SK-N-SH (cell line): Measurements from ENCODE around the gene ARHGAP8. TPM values are rescaled to one million over a fixed set of nuclear protein-coding genes. Genes with fewer than 3 reads are reported as not detected.

ENCODE experiments used
- CTCF ChIA-PET: fragments of 300-600, 350-600 bp; formaldehyde crosslinking; extraction: SDS; loops from one replicate; lab custom pipeline; 2021; lab: Yijun Ruan, JAX
- POLR2A ChIA-PET: fragments of 350-600 bp; sonication (Branson Sonifier 250); formaldehyde crosslinking; extraction: SDS; loops from one replicate; lab custom pipeline; 2020; ENCODE audit warnings: antibody characterized with exemption, inconsistent platforms; lab: Yijun Ruan, JAX
- DNase-seq: peaks from one replicate; pipeline ENCODE4 v3.0.0; 2012
- H2AFZ ChIP-seq: fragments of 200-600 bp; sonication (generic); 2 replicates; pipeline ENCODE4 v1.8.1; 2016; ENCODE audit warnings: antibody characterized with exemption, mild to moderate bottlenecking, low read depth
- H3F3A ChIP-seq: fragments of 200-600 bp; sonication (generic); replicated peaks from 2 replicates; pipeline ENCODE3; 2016; ENCODE audit warnings: antibody characterized with exemption, mild to moderate bottlenecking; ENCODE audit not compliant: insufficient read depth
- H3K27ac ChIP-seq, 2 experiments: fragments of 200-500 bp in 1 of 2; fragments of 200-600 bp in 1 of 2; sonication (Bioruptor generic) in 1 of 2; sonication (generic), shearing (Covaris generic) in 1 of 2; 2 replicates each; pipeline versions ENCODE4 v1.5.1 to v1.6.1; 2014 to 2016; ENCODE audit warnings: low read depth in 2 of 2, inconsistent platforms in 1 of 2, low read length in 1 of 2, mild to moderate bottlenecking in 1 of 2, mixed read lengths in 1 of 2
- H3K27me3 ChIP-seq: fragments of 200-600 bp; sonication (generic), shearing (Covaris generic); 2 replicates; pipeline ENCODE4 v1.6.1; 2016; ENCODE audit warnings: mixed run types; ENCODE audit not compliant: insufficient read depth
- H3K36me3 ChIP-seq, 2 experiments: fragments of 200-500 bp in 1 of 2; fragments of 200-600 bp in 1 of 2; sonication (Bioruptor generic) in 1 of 2; sonication (generic) in 1 of 2; replicated peaks in 1 of 2; 2 replicates each; pipeline versions ENCODE3 to v1.5.1; 2014 to 2016; ENCODE audit warnings: low read length in 1 of 2, mild to moderate bottlenecking in 1 of 2; ENCODE audit not compliant: insufficient read depth in 2 of 2, control insufficient read depth in 1 of 2
- H3K4me1 ChIP-seq, 2 experiments: fragments of 200-500 bp in 1 of 2; fragments of 200-600 bp in 1 of 2; sonication (Bioruptor generic) in 1 of 2; sonication (generic), shearing (Covaris generic) in 1 of 2; 2 replicates each; pipeline versions ENCODE4 v1.5.1 to v1.6.1; 2014 to 2016; ENCODE audit warnings: low read depth in 1 of 2, low read length in 1 of 2, mixed run types in 1 of 2; ENCODE audit not compliant: insufficient read depth in 2 of 2, control insufficient read depth in 1 of 2
- H3K4me2 ChIP-seq: fragments of 200-600 bp; sonication (generic), shearing (Covaris generic); 2 replicates; pipeline ENCODE4 v1.6.1; 2017; ENCODE audit warnings: mixed run types
- H3K4me3 ChIP-seq, 2 experiments: fragments of 200-500 bp in 1 of 2; fragments of 200-600 bp in 1 of 2; sonication (Bioruptor generic) in 1 of 2; sonication (generic), shearing (Covaris generic) in 1 of 2; 2 replicates each; pipeline versions ENCODE4 v1.5.1 to v1.8.1; 2014 to 2016; ENCODE audit warnings: low read depth in 2 of 2, inconsistent platforms in 1 of 2, low read length in 1 of 2, mild to moderate bottlenecking in 1 of 2, mixed read lengths in 1 of 2, moderate library complexity in 1 of 2
- H3K79me2 ChIP-seq: fragments of 200-600 bp; sonication (generic); 2 replicates; pipeline ENCODE4 v1.8.1; 2017; ENCODE audit warnings: mild to moderate bottlenecking; ENCODE audit not compliant: insufficient read depth
- H3K9ac ChIP-seq: fragments of 200-600 bp; sonication (generic); 2 replicates; pipeline ENCODE4 v1.6.1; 2017; ENCODE audit warnings: mixed run types
- H3K9me2 ChIP-seq: fragments of 200-600 bp; sonication (generic); 2 replicates; pipeline ENCODE4 v1.6.1; 2017; ENCODE audit warnings: mixed run types
- H3K9me3 ChIP-seq: fragments of 200-600 bp; sonication (generic); 2 replicates; pipeline ENCODE4 v1.6.1; 2017; ENCODE audit warnings: mixed run types, mild to moderate bottlenecking, moderate library complexity
- H4K20me1 ChIP-seq: fragments of 200-600 bp; sonication (generic); 2 replicates; pipeline ENCODE4 v1.6.1; 2017; ENCODE audit warnings: mild to moderate bottlenecking, mixed run types; ENCODE audit not compliant: insufficient read depth
- ELF1 ChIP-seq: IDR thresholded peaks from 2 replicates; pipeline ENCODE4 v1.4.0; 2012
- FOSL2 ChIP-seq: IDR thresholded peaks from 2 replicates; pipeline ENCODE4 v1.4.0; 2012; ENCODE audit warnings: low read depth, mild to moderate bottlenecking, moderate library complexity, borderline replicate concordance
- FOXM1 ChIP-seq: IDR thresholded peaks from 2 replicates; pipeline ENCODE4 v1.4.0; 2012; ENCODE audit warnings: low read depth, mild to moderate bottlenecking
- GABPA ChIP-seq: IDR thresholded peaks from 2 replicates; pipeline ENCODE4 v1.4.0; 2012; ENCODE audit warnings: low read depth, mild to moderate bottlenecking
- NFIC ChIP-seq: IDR thresholded peaks from 2 replicates; pipeline ENCODE4 v1.4.0; 2012; ENCODE audit warnings: borderline replicate concordance
- NRF1 ChIP-seq: IDR thresholded peaks from 2 replicates; pipeline ENCODE4 v1.6.1; 2012; ENCODE audit warnings: low read depth, mild to moderate bottlenecking, low read length
- POLR2AphosphoS5 ChIP-seq: IDR thresholded peaks from 2 replicates; pipeline ENCODE4 v1.6.1; 2012; ENCODE audit warnings: low read depth, low read length
- RAD21 ChIP-seq: IDR thresholded peaks from 2 replicates; pipeline ENCODE4 v1.6.1; 2012; ENCODE audit warnings: mild to moderate bottlenecking, low read length
- RCOR1 ChIP-seq: fragments of 150-350 bp; IDR thresholded peaks from 2 replicates; pipeline ENCODE4 v1.6.1; 2017; ENCODE audit warnings: antibody characterized with exemption, low read length
- SIN3A ChIP-seq: IDR thresholded peaks from 2 replicates; pipeline ENCODE4 v1.6.1; 2012; ENCODE audit warnings: low read depth, mild to moderate bottlenecking, low read length, moderate library complexity, borderline replicate concordance
- SMC3 ChIP-seq: IDR thresholded peaks from 2 replicates; pipeline ENCODE4 v1.6.1; 2012; ENCODE audit warnings: low read depth, low read length, improper control_type of control experiment
- WGBS: methylation state at CpG from one replicate; pipeline ENCODE4 v1.1.6; 2017; ENCODE audit warnings: low lambda C conversion rate; 5-methylcytosine and 5-hydroxymethylcytosine counted together
- polyA plus RNA-seq, 3 experiments: library from polyadenylated mRNA; depleted of rRNA; stranded (reverse); fragments of >200 nt; gene quantifications; 2 replicates each; pipeline ENCODE4 v1.2.3, GENCODE V29; 2012
- TF ChIP-seq, protein P1 (sequence below): IDR thresholded peaks from 2 replicates; pipeline ENCODE4 v1.4.0; 2012; ENCODE audit warnings: low read depth
- TF ChIP-seq, protein P2 (sequence below): fragments of 150-350 bp; IDR thresholded peaks from 2 replicates; pipeline ENCODE4 v1.6.1; 2017; ENCODE audit warnings: antibody characterized with exemption, low read length, low read depth, borderline replicate concordance
- TF ChIP-seq, protein P3 (sequence below): fragments of 200-600 bp; sonication (generic); IDR thresholded peaks from 2 replicates; pipeline ENCODE4 v1.6.1; 2017; ENCODE audit warnings: antibody characterized with exemption, mild to moderate bottlenecking, moderate library complexity

The ARHGAP8 gene
- polyA plus RNA-seq, 1 of the 3 experiments (the other 2 are of a cell fraction) = 0.08 TPM

DNA sequence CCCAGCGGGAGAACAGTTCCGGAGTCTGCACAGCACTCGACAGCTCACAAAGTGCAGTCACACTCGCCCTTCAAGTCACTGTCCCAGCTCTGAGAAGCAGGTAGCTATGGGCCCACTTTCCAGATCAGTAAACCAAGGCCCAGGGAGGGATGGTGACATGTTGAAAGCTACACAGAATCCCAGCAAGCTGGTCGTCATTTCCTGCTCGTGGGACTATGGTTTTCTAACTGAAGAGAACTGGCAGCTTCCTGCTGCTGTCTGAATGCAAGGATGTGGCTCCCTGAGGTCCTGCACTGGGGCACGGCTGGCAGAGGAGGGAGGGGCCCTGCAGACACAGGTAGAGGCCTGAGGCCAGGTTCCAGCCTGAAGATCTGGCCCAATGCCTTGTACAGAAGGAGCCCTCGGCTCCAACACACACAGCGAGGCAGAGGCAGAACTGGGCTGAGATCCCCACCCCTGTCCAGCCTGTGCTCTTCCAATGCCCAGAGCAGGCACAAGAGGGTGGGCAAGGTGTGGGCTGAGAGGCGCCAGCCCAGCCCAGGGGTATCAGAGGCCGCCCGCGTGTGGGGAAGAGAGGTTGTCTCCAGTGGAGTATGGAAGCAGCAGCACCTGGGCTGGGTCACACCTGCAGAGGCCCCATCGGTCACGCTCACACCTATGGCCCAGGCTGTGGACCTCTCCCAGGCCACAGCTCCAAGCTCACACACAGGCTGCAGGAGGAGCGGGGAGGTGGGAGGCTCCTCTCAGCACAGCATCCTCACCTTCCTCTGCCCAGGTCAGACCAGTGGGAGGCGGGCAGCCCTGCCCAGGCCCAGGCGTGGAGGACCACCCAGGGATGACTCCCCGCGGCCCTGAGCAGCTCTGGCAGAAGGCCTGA lies 138.3 kb downstream of the ARHGAP8 start:
- H3K9ac ChIP-seq = no peak overlapping the region
- TF ChIP-seq FOXM1 (no peak), GABPA (no peak)
- TF ChIP-seq, all 33 proteins: peak for 0
- Histone ChIP-seq H3K4me2 (no peak overlapping the region), H3K4me3 (no peak overlapping the region), H3K9me2 (no peaks in the 10 kb centered on the region), H3K27ac (no peak overlapping the region), H3K9me3 (no peaks in the 10 kb centered on the region), H3K36me3 (no peaks in the 10 kb centered on the region), H3K4me1 (peaks cover 0 to 3% of the 10 kb centered on the region in 2 experiments; a peak in 1 of 4 replicates), H2AFZ (no peak overlapping the region), H3F3A (no peaks in the 10 kb centered on the region), H4K20me1 (no peaks in the 10 kb centered on the region), H3K27me3 (no peaks in the 10 kb centered on the region), H3K79me2 (no peaks in the 10 kb centered on the region)
- POLR2A ChIA-PET = no interaction called here
- no peak for DNase-seq
- CTCF ChIA-PET = no interaction called here
- 74% methylated on average over 18 of the region's 20 CpGs for WGBS

DNA sequence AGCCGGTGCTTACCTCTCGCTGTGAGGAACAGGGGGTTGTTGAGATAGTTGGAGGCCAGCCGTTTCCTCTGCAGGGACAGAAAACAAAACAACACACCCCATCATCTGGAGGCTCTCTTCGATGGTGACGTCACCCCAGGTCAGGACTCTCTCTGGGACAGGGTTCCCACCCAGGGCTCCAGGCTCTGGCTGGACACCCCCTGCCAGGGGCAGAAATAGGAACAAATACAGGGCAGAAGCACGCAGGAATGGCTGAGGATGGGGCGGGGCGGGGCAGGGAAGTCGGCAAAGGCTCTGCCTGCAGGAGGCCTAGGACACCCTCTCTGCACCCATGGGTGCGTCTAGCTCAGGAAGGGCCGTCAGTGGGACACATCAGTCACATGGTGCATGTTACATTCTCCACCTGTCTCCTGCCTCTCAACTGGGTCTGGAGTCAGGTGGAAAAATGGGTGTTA lies 138.9 kb downstream of the ARHGAP8 start:
- Histone ChIP-seq H3F3A (no peaks in the 10 kb centered on the region), H3K4me2 (no peak overlapping the region), H3K4me1 (peaks cover 0 to 3% of the 10 kb centered on the region in 2 experiments; a peak in 1 of 4 replicates), H3K27me3 (no peaks in the 10 kb centered on the region), H3K79me2 (no peaks in the 10 kb centered on the region), H3K9me2 (no peaks in the 10 kb centered on the region), H2AFZ (no peak overlapping the region), H3K9ac (no peak overlapping the region), H3K9me3 (no peaks in the 10 kb centered on the region)
- no peak for DNase-seq
- POLR2A ChIA-PET = no interaction called here
- WGBS = 100% methylated on average over 1 of the region's 11 CpGs
- CTCF ChIA-PET = no interaction called here
- TF ChIP-seq, protein P1, sequence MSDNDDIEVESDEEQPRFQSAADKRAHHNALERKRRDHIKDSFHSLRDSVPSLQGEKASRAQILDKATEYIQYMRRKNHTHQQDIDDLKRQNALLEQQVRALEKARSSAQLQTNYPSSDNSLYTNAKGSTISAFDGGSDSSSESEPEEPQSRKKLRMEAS = no peak
- TF ChIP-seq, protein P2, sequence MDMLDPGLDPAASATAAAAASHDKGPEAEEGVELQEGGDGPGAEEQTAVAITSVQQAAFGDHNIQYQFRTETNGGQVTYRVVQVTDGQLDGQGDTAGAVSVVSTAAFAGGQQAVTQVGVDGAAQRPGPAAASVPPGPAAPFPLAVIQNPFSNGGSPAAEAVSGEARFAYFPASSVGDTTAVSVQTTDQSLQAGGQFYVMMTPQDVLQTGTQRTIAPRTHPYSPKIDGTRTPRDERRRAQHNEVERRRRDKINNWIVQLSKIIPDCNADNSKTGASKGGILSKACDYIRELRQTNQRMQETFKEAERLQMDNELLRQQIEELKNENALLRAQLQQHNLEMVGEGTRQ = no peak
- TF ChIP-seq, protein P3, sequence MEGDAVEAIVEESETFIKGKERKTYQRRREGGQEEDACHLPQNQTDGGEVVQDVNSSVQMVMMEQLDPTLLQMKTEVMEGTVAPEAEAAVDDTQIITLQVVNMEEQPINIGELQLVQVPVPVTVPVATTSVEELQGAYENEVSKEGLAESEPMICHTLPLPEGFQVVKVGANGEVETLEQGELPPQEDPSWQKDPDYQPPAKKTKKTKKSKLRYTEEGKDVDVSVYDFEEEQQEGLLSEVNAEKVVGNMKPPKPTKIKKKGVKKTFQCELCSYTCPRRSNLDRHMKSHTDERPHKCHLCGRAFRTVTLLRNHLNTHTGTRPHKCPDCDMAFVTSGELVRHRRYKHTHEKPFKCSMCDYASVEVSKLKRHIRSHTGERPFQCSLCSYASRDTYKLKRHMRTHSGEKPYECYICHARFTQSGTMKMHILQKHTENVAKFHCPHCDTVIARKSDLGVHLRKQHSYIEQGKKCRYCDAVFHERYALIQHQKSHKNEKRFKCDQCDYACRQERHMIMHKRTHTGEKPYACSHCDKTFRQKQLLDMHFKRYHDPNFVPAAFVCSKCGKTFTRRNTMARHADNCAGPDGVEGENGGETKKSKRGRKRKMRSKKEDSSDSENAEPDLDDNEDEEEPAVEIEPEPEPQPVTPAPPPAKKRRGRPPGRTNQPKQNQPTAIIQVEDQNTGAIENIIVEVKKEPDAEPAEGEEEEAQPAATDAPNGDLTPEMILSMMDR = no peak
- TF ChIP-seq, all 33 proteins: peak for 0
- Histone ChIP-seq H4K20me1 (no peaks in the 10 kb centered on the region), H3K4me3 (no peak overlapping the region), H3K27ac (no peak overlapping the region), H3K36me3 (no peaks in the 10 kb centered on the region)

DNA sequence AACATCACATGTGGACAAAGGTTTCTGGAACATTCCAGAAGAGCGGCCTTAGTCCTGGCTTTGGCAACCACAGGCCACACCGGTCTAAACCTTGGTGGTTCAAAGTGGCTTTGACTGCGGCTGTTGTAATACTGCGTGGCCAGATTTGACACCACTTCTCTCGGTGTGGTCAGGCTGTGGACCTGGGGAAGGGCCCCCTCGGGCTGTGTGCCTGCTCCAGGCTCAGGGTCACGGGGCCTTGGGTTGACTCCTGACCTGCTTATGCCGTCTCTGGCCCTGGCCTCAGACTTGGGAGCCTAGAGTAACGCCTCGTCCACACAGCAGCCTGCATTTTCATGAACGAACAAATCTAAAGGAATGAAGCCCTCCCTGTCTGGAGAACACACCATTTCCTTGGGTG lies 139.4 kb downstream of the ARHGAP8 start:
- ChIA-PET CTCF (no interaction called here), POLR2A (no interaction called here)
- Histone ChIP-seq H3K27me3 (no peaks in the 10 kb centered on the region), H2AFZ (no peak overlapping the region), H3K36me3 (no peaks in the 10 kb centered on the region), H3K4me2 (no peak overlapping the region), H3K27ac (no peak overlapping the region), H3K79me2 (no peaks in the 10 kb centered on the region), H3K9me2 (no peaks in the 10 kb centered on the region), H3K4me1 (peaks cover 0 to 3% of the 10 kb centered on the region in 2 experiments; a peak in 1 of 4 replicates), H3F3A (no peaks in the 10 kb centered on the region), H4K20me1 (no peaks in the 10 kb centered on the region), H3K9me3 (no peaks in the 10 kb centered on the region), H3K9ac (no peak overlapping the region), H3K4me3 (no peak overlapping the region)
- 84% methylated on average over 10 of the region's 11 CpGs for WGBS
- DNase-seq = no peak
- TF ChIP-seq GABPA (no peak), NRF1 (no peak), ELF1 (no peak), RAD21 (no peak), SMC3 (no peak), NFIC (no peak), POLR2AphosphoS5 (no peak), FOSL2 (no peak), RCOR1 (no peak), SIN3A (no peak)
- TF ChIP-seq, protein P3 = no peak
